GM12878 (cell line): ENCODE measurements around the gene DCDC2C. TPM values are rescaled to one million over a fixed set of nuclear protein-coding genes. Genes with fewer than 3 reads are reported as not detected.

Experiments
- ATAC-seq: fragments of 200-7000 bp; cut with Tn5 transposase; 3 replicates; pipeline ENCODE4 v1.9.1; 2020; ENCODE audit warnings: mild to moderate bottlenecking, moderate library complexity
- BruUV-seq: library from RNA; stranded (reverse); fragments of 400-500 nt; replicated peaks from 2 replicates; lab custom pipeline; 2021; lab: Mats Ljungman, UMichigan
- CTCF ChIA-PET: fragments of 300-600 bp; sonication (Branson Sonifier 250); formaldehyde crosslinking; extraction: SDS; loops from one replicate; lab custom pipeline; 2021; ENCODE audit warnings: inconsistent platforms; lab: Yijun Ruan, JAX
- POLR2A ChIA-PET: fragments of 350-600 bp; formaldehyde crosslinking; extraction: SDS; loops from one replicate; lab custom pipeline; 2021; ENCODE audit warnings: inconsistent platforms; lab: Charles Lee
- RAD21 ChIA-PET: fragments of 300-600 bp; sonication (Branson Sonifier 250); formaldehyde crosslinking; loops from one replicate; lab custom pipeline; 2023; ENCODE audit warnings: antibody characterized with exemption; ENCODE audit not compliant: unreplicated experiment; lab: Charles Lee
- SMC1A ChIA-PET: fragments of 300-600 bp; sonication (Branson Sonifier 250); formaldehyde crosslinking; loops from one replicate; lab custom pipeline; 2023; ENCODE audit not compliant: unreplicated experiment, uncharacterized antibody; lab: Charles Lee
- DNase-seq: peaks from one replicate; pipeline ENCODE4 v3.0.0-alpha.2; 2011; ENCODE audit warnings: low read depth, low spot score
- FAIRE-seq: peaks from 3 replicates; lab custom pipeline; 2011; peaks lifted over from hg19 to GRCh38; lab: Jason Lieb, UNC
- H2AFZ ChIP-seq: 2 replicates; pipeline ENCODE4 v1.6.0; 2011; ENCODE audit warnings: low read depth, low read length, control low read depth; ENCODE audit not compliant: control insufficient read depth
- H3K27ac ChIP-seq: 2 replicates; pipeline ENCODE4 v1.5.1; 2011; ENCODE audit warnings: control low read depth; ENCODE audit not compliant: control insufficient read depth, insufficient read depth
- H3K27me3 ChIP-seq, 2 experiments: replicated peaks in 1 of 2; 2 replicates each; pipeline versions ENCODE4 v1.6.0 to v1.6.1; 2011; ENCODE audit warnings: low read length in 1 of 2; ENCODE audit not compliant: control insufficient read depth in 2 of 2, insufficient read depth in 2 of 2
- H3K36me3 ChIP-seq, 2 experiments: 2 replicates each; pipeline ENCODE4 v1.5.1; 2011; ENCODE audit warnings: low read length in 1 of 2; ENCODE audit not compliant: control insufficient read depth in 2 of 2, insufficient read depth in 2 of 2
- H3K4me1 ChIP-seq: 2 replicates; pipeline ENCODE4 v1.6.1; 2011; ENCODE audit warnings: mild to moderate bottlenecking, low read length, moderate library complexity, mixed read lengths; ENCODE audit not compliant: control insufficient read depth, insufficient read depth
- H3K4me2 ChIP-seq: 2 replicates; pipeline ENCODE4 v1.6.0; 2011; ENCODE audit warnings: control low read depth; ENCODE audit not compliant: control insufficient read depth, insufficient read depth
- H3K4me3 ChIP-seq: fragments of 200-600 bp; sonication (generic); 2 replicates; pipeline ENCODE4 v1.5.1; 2016
- H3K79me2 ChIP-seq: 2 replicates; pipeline ENCODE4 v1.6.0; 2011; ENCODE audit warnings: low read length; ENCODE audit not compliant: control insufficient read depth, insufficient read depth
- H3K9ac ChIP-seq: 2 replicates; pipeline ENCODE4 v1.8.0; 2011; ENCODE audit warnings: low read length, control low read depth, mixed read lengths; ENCODE audit not compliant: control insufficient read depth, insufficient read depth
- H3K9me3 ChIP-seq: replicated peaks from 3 replicates; pipeline ENCODE4 v1.5.1; 2011; ENCODE audit warnings: mild to moderate bottlenecking, low read length; ENCODE audit not compliant: control insufficient read depth, insufficient read depth
- H4K20me1 ChIP-seq: 2 replicates; pipeline ENCODE4 v1.6.0; 2011; ENCODE audit not compliant: control insufficient read depth, insufficient read depth
- CBX5 ChIP-seq: sonication (generic); IDR thresholded peaks from 2 replicates; pipeline ENCODE4 v1.6.1; 2016; ENCODE audit warnings: low read depth, moderate library complexity, mild to moderate bottlenecking, inconsistent platforms
- CREB1 ChIP-seq: IDR thresholded peaks from 2 replicates; pipeline ENCODE4 v1.6.1; 2012; ENCODE audit warnings: low read depth, mild to moderate bottlenecking, inconsistent platforms
- ESRRA ChIP-seq: IDR thresholded peaks from 2 replicates; pipeline ENCODE4 v1.6.1; 2012; ENCODE audit warnings: mild to moderate bottlenecking, low read length, improper control_type of control experiment
- NFIC ChIP-seq: IDR thresholded peaks from 2 replicates; pipeline ENCODE4 v1.6.1; 2012; ENCODE audit warnings: low read depth, mild to moderate bottlenecking, inconsistent platforms, low read length, moderate library complexity
- NFYA ChIP-seq: IDR thresholded peaks from 2 replicates; pipeline ENCODE4 v1.6.1; 2011; ENCODE audit warnings: low read depth, mild to moderate bottlenecking, low read length, improper control_type of control experiment, borderline replicate concordance
- NFYB ChIP-seq: IDR thresholded peaks from 2 replicates; pipeline ENCODE4 v1.6.1; 2011; ENCODE audit warnings: low read depth, mild to moderate bottlenecking, low read length, improper control_type of control experiment, moderate library complexity; ENCODE audit not compliant: insufficient read depth
- NR2C2 ChIP-seq: IDR thresholded peaks from 2 replicates; pipeline ENCODE4 v1.6.1; 2011; ENCODE audit warnings: borderline replicate concordance, low read depth; ENCODE audit not compliant: control insufficient read depth, insufficient read length
- RAD21 ChIP-seq: IDR thresholded peaks from 2 replicates; pipeline ENCODE4 v1.6.1; 2011; ENCODE audit warnings: mild to moderate bottlenecking, low read depth, low read length, moderate library complexity; ENCODE audit not compliant: insufficient read depth
- RFX5 ChIP-seq: IDR thresholded peaks from 2 replicates; pipeline ENCODE4 v1.6.1; 2011; ENCODE audit warnings: low read depth, low read length, improper control_type of control experiment
- SMARCA5 ChIP-seq: fragments of 450-650 bp; IDR thresholded peaks from 2 replicates; pipeline ENCODE4 v1.6.1; 2017; ENCODE audit warnings: mild to moderate bottlenecking
- SMC3 ChIP-seq: IDR thresholded peaks from 2 replicates; pipeline ENCODE4 v1.6.1; 2011; ENCODE audit warnings: low read length, improper control_type of control experiment, borderline replicate concordance
- YY1 ChIP-seq: IDR thresholded peaks from 2 replicates; pipeline ENCODE4 v1.6.1; 2011; ENCODE audit warnings: low read depth, mild to moderate bottlenecking, low read length
- ZNF207 ChIP-seq: fragments of 450-650 bp; IDR thresholded peaks from 2 replicates; pipeline ENCODE4 v1.6.1; 2014; ENCODE audit warnings: antibody characterized with exemption, mild to moderate bottlenecking, borderline replicate concordance
- WGBS: methylation state at CpG from one replicate; pipeline ENCODE4 v1.1.6; 2016; ENCODE audit warnings: low lambda C conversion rate; ENCODE audit not compliant: insufficient replicate concordance, insufficient coverage; ENCODE audit errors: missing lambda C conversion rate; 5-methylcytosine and 5-hydroxymethylcytosine counted together
- in situ Hi-C: fragments of 300-500 bp; cut with MboI; formaldehyde crosslinking; loops from 9 replicates; pipeline ENCODE4 v1.14.3; 2018; ENCODE audit warnings: mixed read lengths
- intact Hi-C: fragments of 100-400 bp; cut with micrococcal nuclease; formaldehyde crosslinking; loops from one replicate; pipeline ENCODE4 v1.14.2; 2022; ENCODE audit not compliant: unreplicated experiment
- polyA plus RNA-seq, 11 experiments: library from polyadenylated mRNA; depleted of rRNA in 4 of 11; unstranded in 6 of 11; stranded (reverse) in 5 of 11; fragments of >200 nt; fragmentation: Nextera tagmentation in 4 of 11; fragmentation: Illumina TruSeq in 1 of 11; extraction: Ambion mirVana in 4 of 11; extraction: Trizol in 1 of 11; gene quantifications; 1 replicate in 1 of 11; 2 replicates in 10 of 11; pipeline versions ENCODE4 v1.2.1 to v1.2.3, GENCODE V29; 2011 to 2016; ENCODE audit warnings: inconsistent platforms in 2 of 11, missing spikeins in 2 of 11, low read depth in 1 of 11
- total RNA-seq, 4 experiments: library from RNA; depleted of rRNA in 3 of 4; stranded (reverse); fragments of >200 nt in 3 of 4; fragmentation: Illumina TruSeq in 1 of 4; extraction: Trizol in 1 of 4; gene quantifications; 2 replicates each; pipeline versions ENCODE4 v1.2.1 to v1.2.3, GENCODE V29; 2013 to 2021

Gene DCDC2C
- total and polyA plus RNA-seq, 10 of the 15 experiments (the other 5 are each of a cell fraction or from before 2014, with no cell fraction given): not detected

- no peaks in the 10 kb centered on the region for H4K20me1 ChIP-seq
- intact Hi-C loops: no loop called here
- no peak overlapping the region for H2AFZ ChIP-seq
- H3K9ac ChIP-seq: no peak overlapping the region
- H3K4me3 ChIP-seq: no peak overlapping the region
- no peaks in the 10 kb centered on the region for H3K79me2 ChIP-seq
- DNase-seq: no peak
- no peak overlapping the region for H3K4me2 ChIP-seq
- ChIA-PET SMC1A (no interaction called here), RAD21 (no interaction called here)
- H3K4me1 ChIP-seq: no peaks in the 10 kb centered on the region
- no peak for FAIRE-seq
- no peaks in the 10 kb centered on the region for H3K9me3 ChIP-seq
- no peak overlapping the region for H3K27ac ChIP-seq
- in situ Hi-C loops: no loop called here
- TF ChIP-seq NR2C2 (no peak), CREB1 (no peak), NFYA (no peak), NFYB (no peak), NFIC (no peak), RAD21 (no peak), RFX5 (no peak), ESRRA (no peak), ZNF207 (no peak), CBX5 (no peak), SMC3 (no peak), YY1 (no peak), SMARCA5 (no peak)
- TF ChIP-seq, all 136 proteins: peak for 0
- no peak for ATAC-seq
- ChIA-PET CTCF (no interaction called here), POLR2A (no interaction called here)
- H3K36me3 ChIP-seq: no peaks in the 10 kb centered on the region
- 66% methylated on average over 18 of the region's 18 CpGs for WGBS
- no TSS peak for BruUV-seq
- H3K27me3 ChIP-seq: no peaks in the 10 kb centered on the region; a peak in 4 of 4 replicates
Observed at GRCh38 chr2:3680548-3681345, 22.6 kb upstream of the DCDC2C start.
